ENCODE results near the gene DYNC1I2.

GRCh38 chr2:171703574-171704347 is 16.5 kb downstream of the DYNC1I2 start:
- TF ChIP-seq CTCF (conservative IDR thresholded peaks at IDR 0.05; ENCODE audit: low read length) (peak; percentile 81), EZH2phosphoT487 (IDR thresholded peaks at IDR 0.05; ENCODE audit: borderline replicate concordance, low read depth, low read length) (no peak)

All from OCI-LY7 (cell line).